H7 (cell line): ENCODE measurements around the gene BICD1. TPM values are rescaled to one million over a fixed set of nuclear protein-coding genes. Genes with fewer than 3 reads are reported as not detected.
A peak's percentile ranks its signal among the peaks of the same experiment; 100 is the strongest.

Experiments used
- DNase-seq: peaks from one replicate; pipeline ENCODE4 v3.0.0; 2012
- H3K27me3 ChIP-seq: 2 replicates; pipeline ENCODE4 v1.6.0; 2011; ENCODE audit warnings: mild to moderate bottlenecking, low read length; ENCODE audit not compliant: control insufficient read depth, insufficient read depth
- H3K36me3 ChIP-seq: replicated peaks from 2 replicates; pipeline ENCODE4 v1.5.1; 2011; ENCODE audit warnings: low read length; ENCODE audit not compliant: control insufficient read depth, insufficient read depth
- H3K4me3 ChIP-seq: 2 replicates; pipeline ENCODE4 v1.5.1; 2011; ENCODE audit warnings: low read depth, mild to moderate bottlenecking, control low read depth, low read length, moderate library complexity; ENCODE audit not compliant: insufficient read depth
- total RNA-seq: library from RNA; depleted of rRNA; stranded (reverse); fragments of >200 nt; shearing (Covaris generic); gene quantifications from 2 replicates; pipeline ENCODE4 v1.2.3, GENCODE V29; 2014

Gene BICD1
- total RNA-seq, 1 experiment from 2014 or later: 13.1 TPM

DNA sequence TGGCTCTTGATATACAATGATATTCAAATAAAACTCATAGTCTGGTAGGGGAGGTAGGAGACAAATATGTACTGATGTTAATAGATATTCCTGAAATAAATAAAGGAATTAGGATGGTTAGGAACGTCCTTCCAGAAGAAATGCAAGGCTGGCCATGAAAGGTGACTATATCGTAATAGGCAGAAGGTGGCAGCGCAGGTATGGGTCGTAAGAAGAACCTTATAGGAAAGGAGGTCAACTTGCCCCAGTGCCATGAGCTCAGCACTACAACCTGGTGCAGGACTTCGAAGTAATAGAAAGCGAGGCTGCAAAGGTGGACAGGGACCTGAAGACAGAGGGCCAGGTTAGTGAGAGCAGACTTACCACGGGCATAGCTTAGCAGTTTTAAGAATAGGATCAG lies 237.4 kb downstream of the BICD1 start:
- peak; percentile 26 for DNase-seq
- Histone ChIP-seq H3K36me3 (peaks cover 2% of the 10 kb centered on the region), H3K4me3 (no peak overlapping the region), H3K27me3 (no peaks in the 10 kb centered on the region)

DNA sequence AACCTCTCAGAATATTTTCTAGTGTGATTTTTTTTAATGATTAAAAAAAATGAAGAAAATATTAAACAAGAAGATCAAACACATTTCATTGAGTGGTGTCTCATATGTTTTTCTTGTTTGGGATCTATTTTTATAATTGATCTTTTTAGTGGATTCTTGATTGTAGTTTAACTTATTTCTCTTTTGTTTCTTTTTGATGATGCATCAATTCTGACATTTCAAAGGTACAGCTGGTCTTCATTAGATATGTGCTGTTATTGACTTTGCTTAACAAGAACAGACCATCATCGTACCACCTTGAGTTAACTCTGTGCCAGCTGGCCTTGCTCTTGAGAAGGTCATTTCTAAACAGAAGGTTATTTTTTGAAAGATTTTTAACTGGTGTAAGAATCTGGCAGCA lies 246.9 kb downstream of the BICD1 start:
- Histone ChIP-seq H3K36me3 (0 out of 2 replicates have a peak, but pooled peaks cover 1% of the 10 kb centered on the region), H3K27me3 (no peaks in the 10 kb centered on the region), H3K4me3 (no peak overlapping the region)
- no peak for DNase-seq

DNA sequence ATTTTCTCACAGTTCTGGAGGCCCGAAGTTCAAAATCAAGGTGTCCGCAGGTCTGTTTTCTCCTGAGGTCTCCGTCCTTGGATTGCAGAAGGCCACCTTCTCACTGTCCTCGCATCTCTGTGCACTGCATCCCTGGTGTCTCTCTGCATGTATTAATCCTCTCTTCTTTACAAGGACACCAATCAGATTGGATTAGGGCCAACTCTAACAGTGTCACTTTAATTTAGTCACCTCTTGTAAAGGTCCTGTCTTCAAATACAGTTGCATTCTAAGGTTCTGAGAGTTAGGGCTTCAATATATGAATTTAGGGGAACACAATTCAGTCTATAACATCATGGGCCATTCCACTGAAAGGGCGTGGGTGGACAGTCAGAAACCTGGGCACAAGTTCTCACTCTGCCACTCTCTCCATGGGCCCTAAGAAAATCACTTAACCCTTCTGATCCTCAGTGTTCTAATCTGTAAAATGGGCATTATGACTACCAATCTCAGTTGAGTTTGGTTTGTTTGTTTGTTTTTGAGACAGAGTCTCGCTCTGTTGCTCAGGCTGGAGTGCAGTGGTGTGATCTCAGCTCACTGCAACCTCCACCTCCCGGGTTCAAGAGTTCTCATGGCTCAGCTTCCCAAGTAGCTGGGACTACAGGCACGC lies 251.1 kb downstream of the BICD1 start:
- DNase-seq: no peak
- H3K27me3 ChIP-seq: no peaks in the 10 kb centered on the region
- H3K4me3 ChIP-seq: no peak overlapping the region
- H3K36me3 ChIP-seq: no peaks in the 10 kb centered on the region

DNA sequence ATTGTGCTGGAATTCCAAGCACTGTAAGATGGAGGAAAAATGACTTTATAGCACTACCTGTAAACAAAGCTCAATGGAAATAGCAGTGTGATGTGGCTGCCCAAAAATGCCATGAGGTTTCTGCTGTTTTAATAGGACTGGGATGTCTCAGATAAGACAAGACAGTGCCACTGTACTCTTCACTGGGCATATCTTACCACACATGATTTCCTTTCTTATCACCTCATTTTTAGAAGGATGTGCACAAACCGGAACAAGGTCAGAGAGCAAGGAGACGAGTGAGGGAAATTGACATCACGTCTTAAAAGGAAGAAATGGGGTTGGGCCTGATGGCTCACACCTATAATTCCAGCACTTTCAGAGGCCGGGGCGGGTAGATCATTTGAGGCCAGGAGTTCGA lies 254.3 kb downstream of the BICD1 start:
- Histone ChIP-seq H3K4me3 (no peak overlapping the region), H3K36me3 (no peaks in the 10 kb centered on the region), H3K27me3 (no peaks in the 10 kb centered on the region)
- no peak for DNase-seq

DNA sequence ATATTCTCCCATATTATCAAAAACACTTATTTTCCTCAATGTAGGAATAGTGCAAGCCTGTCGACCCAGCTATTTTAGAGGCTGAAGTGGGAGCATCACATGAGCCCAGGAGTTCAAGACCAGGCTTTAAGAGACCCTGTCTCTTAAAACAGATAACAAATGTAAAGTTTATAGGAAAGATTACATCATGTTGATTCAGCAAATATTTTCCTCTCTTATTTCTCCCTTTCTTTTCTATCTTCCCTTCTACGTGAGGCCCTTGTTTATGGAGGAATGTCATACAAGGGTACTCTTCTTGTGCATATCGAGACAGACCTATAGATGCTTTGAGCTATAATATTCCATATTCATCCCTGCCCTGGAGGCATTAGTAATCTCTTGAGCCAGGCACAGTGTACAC lies 256.2 kb downstream of the BICD1 start:
- no peaks in the 10 kb centered on the region for H3K36me3 ChIP-seq
- no peaks in the 10 kb centered on the region for H3K27me3 ChIP-seq
- DNase-seq: no peak
- no peak overlapping the region for H3K4me3 ChIP-seq

DNA sequence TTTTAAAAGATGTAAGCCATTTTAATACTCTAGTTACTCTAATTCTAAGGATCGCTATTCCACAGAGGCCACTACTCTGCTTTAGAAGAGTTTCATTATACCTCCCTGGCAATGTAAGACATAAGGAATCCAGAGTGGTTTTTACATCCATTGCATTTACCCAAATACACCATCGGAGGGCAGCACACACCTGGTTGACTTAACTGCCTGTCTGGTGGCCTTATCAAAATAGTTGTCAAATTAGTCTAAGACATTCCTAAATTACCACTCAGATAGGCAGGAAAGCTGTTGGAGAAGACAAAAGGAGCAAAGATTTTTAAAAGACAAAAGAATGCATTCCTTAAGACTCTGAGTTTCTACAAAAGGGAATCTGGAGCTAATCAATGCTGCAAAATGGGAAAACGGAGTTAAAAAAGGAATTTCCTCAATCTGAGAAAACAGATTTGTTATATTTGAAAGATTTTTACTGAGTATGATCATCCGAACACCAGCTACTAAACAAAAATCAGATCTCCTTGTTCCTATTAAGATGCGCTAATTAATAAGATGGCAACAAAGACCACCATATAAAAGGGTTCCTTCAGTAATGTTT lies 258.9 kb downstream of the BICD1 start:
- peaks cover 3% of the 10 kb centered on the region; the same call in 1 of the 2 replicates for H3K36me3 ChIP-seq
- H3K4me3 ChIP-seq: no peak overlapping the region
- no peaks in the 10 kb centered on the region for H3K27me3 ChIP-seq
- DNase-seq: peak; percentile 49

DNA sequence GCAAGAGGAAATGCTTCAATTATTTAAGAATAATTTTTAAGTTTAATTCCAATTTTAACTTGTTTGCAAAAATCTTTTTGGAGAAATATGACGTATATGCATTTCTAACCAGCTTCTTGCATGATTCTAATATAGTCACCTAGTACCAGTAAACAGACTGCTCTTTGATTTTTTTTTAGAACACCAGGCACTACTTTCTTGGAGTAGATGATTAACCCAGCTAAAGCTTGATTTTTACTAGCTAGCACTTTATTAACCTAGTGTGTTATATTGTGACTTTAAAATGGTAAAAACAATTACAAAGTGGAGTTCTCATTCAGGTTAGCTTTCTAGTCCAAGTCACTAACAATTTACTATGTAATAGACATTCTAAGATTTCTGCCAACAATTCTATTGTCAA lies 260.1 kb downstream of the BICD1 start:
- Histone ChIP-seq H3K36me3 (peaks cover 3% of the 10 kb centered on the region; the same call in 1 of the 2 replicates), H3K27me3 (no peaks in the 10 kb centered on the region)
- DNase-seq: no peak

DNA sequence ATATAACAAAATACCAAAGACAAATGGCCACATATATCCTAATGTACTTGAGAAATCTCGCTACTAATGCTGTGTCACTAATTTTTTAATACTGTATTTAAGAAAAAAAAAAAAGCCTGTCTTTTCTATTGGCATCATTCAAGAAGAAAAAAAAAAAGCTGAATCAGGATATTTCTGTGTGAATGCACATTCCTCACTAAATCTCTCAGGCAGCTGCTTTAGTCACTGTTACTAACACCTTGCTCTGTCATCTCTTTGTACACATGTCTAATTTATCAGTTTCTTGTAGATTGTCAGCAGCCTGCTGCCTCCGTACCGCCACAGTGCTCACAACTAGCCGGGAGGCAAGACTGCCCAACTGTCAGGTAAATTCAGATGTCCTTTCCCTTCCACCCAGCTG lies 260.7 kb downstream of the BICD1 start:
- no peak overlapping the region for H3K4me3 ChIP-seq
- H3K36me3 ChIP-seq: peaks cover 3% of the 10 kb centered on the region; the same call in 1 of the 2 replicates
- no peaks in the 10 kb centered on the region for H3K27me3 ChIP-seq
- no peak for DNase-seq

More for the DNA sequence above, 260.1 kb downstream of the BICD1 start:
- H3K4me3 ChIP-seq: no peak overlapping the region

DNA sequence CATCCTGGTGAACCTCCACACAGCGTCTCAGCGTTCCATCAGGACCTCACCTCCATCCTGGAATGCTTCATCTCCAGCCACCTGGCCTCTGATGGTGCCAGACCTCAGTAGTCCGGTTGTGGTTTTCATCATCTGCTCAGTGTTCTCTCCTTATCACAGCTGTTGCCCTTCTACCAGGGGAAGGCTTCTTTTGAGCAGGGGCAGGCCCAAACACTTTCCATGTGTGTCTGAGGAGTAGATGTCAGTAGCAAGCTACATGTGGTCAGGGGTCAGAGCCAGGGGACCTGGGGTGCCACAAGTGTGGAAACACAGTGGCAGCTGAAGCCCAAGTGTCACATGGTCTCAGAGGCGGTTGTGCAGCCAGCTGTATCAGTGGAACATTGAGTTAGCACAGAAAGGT lies 262.6 kb downstream of the BICD1 start:
- no peak for DNase-seq
- Histone ChIP-seq H3K27me3 (no peaks in the 10 kb centered on the region), H3K36me3 (peaks cover 3% of the 10 kb centered on the region; the same call in 1 of the 2 replicates), H3K4me3 (no peak overlapping the region)

DNA sequence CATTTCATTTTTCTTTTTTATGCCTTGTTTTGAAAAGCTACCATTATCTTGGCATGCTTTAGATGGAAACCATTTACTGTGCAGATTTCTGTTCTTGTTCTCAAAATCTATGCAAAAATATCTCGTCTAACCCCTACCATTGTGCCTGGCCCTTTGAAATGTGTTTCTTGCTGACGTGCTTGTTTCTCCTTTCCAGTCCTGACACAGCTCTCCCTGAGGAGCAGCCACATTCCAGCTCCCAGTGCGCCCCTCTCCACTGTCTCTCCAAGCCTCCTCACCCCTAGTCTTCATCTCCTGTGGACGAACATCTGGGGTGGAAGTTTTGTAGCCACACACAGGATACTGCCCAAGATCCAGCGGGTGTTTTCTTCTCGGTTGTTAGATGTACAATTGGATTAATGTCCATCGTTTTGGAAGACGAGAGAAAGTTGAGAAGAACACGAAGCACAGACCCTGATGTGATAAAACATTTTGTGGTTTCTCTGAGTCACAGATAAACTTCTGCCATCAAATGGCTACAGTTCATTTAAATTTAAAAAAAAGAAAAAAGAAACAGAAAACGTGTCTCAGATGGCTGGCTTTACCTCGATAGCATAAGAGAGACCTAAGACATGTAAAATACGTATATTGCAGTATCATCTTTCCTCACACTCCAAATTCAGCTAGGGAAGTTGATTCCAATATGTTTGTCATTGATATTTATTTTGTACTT lies 270.9 kb downstream of the BICD1 start:
- no peak for DNase-seq
- Histone ChIP-seq H3K4me3 (no peak overlapping the region), H3K36me3 (no peaks in the 10 kb centered on the region), H3K27me3 (no peaks in the 10 kb centered on the region)

DNA sequence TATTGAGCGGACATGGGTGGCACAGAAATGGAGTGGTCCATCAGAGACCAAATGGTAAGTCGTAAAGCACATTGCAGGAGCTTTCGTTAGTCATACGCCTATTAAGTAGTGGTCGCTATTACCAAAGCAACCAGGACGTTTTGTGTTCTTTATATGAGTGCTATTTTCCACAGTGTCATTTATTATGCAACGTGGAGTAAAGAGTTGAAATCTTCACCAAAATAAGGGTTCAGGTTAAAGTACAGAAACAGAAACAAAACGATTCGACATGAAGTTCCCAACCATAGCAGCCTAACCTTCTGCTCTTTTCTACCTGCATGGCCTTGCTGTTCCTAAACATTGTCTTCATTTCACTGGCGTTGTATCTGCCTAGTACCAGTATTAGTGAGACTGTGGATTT lies 272.6 kb downstream of the BICD1 start:
- no peak for DNase-seq
- Histone ChIP-seq H3K27me3 (no peaks in the 10 kb centered on the region), H3K4me3 (no peak overlapping the region), H3K36me3 (no peaks in the 10 kb centered on the region)

DNA sequence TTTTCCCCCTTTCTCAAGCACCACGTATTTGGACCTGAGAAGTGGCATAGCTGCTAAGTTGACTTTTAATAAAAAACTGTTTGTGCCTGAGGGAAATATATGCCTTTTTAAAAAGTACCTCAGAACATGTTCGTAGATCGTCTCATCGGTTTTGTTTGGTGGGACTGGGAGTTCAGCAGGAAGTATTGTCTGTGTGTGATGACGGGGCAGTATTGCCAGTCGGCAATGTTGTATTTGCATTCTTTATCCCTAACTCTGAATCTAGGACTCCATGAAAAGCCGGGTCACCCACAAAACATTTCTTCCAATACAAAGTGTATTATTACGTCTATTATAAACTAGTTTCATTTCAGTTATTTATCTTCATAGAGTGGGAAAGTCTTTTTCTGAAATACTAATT lies 273.0 kb downstream of the BICD1 start:
- no peak for DNase-seq
- no peaks in the 10 kb centered on the region for H3K36me3 ChIP-seq
- H3K4me3 ChIP-seq: no peak overlapping the region
- H3K27me3 ChIP-seq: no peaks in the 10 kb centered on the region

DNA sequence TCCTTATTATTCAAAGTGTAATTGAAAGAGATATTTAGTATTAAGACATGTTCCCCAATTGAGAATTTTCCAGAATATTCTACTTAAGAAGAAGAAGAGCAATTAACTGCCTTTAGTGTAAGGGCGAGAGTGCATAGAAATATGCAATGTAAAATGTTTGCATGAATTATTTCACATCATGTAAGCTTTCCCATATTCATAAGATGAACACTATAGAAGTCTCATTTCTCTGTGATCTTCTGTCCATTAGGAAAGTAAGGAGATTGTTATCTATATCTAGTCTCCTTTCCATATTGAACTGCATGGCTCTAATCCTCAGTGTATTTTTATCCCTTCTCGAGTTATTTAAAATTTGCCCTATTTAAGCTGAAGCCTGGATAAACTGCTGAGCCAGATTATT lies 275.6 kb downstream of the BICD1 start:
- H3K4me3 ChIP-seq: no peak overlapping the region
- DNase-seq: no peak
- no peaks in the 10 kb centered on the region for H3K27me3 ChIP-seq

DNA sequence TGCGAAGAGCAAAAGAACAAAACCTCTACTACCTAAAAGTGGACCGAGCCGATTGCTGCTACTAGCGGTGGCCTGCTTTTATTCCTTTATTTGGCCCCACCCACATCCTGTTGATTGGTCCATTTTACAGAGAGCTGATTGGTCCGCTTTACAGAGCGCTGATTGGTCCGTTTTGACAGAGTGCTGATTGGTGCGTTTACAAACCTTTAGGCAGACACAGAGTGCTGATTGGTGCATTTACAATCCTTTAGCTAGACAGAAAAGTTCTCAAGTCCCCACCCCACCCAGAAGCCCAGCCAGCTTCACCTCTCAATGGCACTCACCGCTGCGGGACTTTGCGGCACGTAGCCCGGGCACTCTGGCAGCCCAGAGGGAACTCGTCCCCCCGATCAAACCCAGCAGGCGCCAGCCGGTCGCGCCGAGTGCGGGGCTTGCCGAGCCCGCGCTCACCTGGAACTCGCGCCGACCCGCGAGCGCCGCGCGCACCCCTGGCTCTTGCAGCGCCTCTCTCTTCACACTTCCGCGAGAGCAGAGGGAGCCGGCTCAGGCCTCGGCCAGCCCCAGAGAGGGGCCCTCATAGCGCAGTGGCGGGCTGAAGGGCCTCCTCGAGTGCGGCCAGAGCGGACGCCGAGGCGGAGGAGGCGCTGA lies 284.0 kb downstream of the BICD1 start:
- no peak for DNase-seq
- H3K27me3 ChIP-seq: no peaks in the 10 kb centered on the region
- peak overlapping the region; percentile 14; the same call in 1 of the 2 replicates for H3K4me3 ChIP-seq

More for the DNA sequence above, 275.6 kb downstream of the BICD1 start:
- no peaks in the 10 kb centered on the region for H3K36me3 ChIP-seq

DNA sequence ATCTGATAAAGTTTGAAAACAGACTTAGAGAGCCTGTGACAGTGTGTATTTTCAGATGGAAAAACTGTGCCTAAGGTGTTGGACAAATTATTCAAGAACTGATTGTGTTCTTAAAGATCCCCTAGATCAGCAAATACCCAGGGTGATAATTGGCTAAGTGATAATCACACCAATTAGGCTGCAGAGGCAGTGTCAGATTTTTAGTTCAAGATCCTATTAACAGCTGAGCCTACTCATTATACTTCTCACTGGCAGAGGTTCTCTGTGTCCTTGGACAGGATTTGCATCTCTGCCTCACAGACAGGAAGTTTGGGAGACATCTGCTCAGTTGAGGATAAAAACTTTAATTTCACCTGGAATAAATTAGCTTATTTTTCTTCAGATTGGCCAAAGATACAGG lies 288.4 kb downstream of the BICD1 start:
- DNase-seq: no peak
- Histone ChIP-seq H3K4me3 (no peak overlapping the region), H3K36me3 (no peaks in the 10 kb centered on the region), H3K27me3 (no peaks in the 10 kb centered on the region)

More for the DNA sequence above, 284.0 kb downstream of the BICD1 start:
- no peaks in the 10 kb centered on the region for H3K36me3 ChIP-seq
